ENCODE data around the gene ME3.

ME3 gene

GRCh38 chr11:86416494-86416893 is 255.9 kb downstream of the ME3 start:
- DNase-seq: no peak

GRCh38 chr11:86415026-86415425 is 257.4 kb downstream of the ME3 start:
- DNase-seq: no peak

- no peak for DNase-seq
These were observed 258.4 kb downstream of the ME3 start for GRCh38 chr11:86414032-86414431.

GRCh38 chr11:86408845-86409244 is 263.6 kb downstream of the ME3 start:
- no peak for DNase-seq

GRCh38 chr11:86403458-86403857 is 269.0 kb downstream of the ME3 start:
- no peak for DNase-seq

- DNase-seq: no peak
These were observed 274.3 kb downstream of the ME3 start for GRCh38 chr11:86398106-86398505.

- no peak for DNase-seq
These were observed 275.1 kb downstream of the ME3 start for GRCh38 chr11:86397351-86397750.

GRCh38 chr11:86396396-86396795 is 276.0 kb downstream of the ME3 start:
- no peak for DNase-seq

GRCh38 chr11:86395061-86395551 is 277.3 kb downstream of the ME3 start:
- no peak for DNase-seq
